BE2C (cell line): ENCODE results near the gene FAM171A1.

Experiments used
- DNase-seq: peaks from one replicate; pipeline ENCODE4 v3.0.0-alpha.2; 2020
- H3K27me3 ChIP-seq: fragments of 250-450 bp; sonication (Bioruptor Pico); 2 replicates; pipeline ENCODE4 v1.5.1; 2020; ENCODE audit warnings: mild to moderate bottlenecking
- H3K36me3 ChIP-seq: fragments of 250-450 bp; sonication (Bioruptor Pico); 2 replicates; pipeline ENCODE4 v1.5.1; 2020; ENCODE audit warnings: mild to moderate bottlenecking
- H3K4me1 ChIP-seq: fragments of 250-450 bp; sonication (Bioruptor Pico); 2 replicates; pipeline ENCODE4 v1.5.1; 2020
- H3K4me3 ChIP-seq: 2 replicates; pipeline ENCODE4 v1.5.1; 2011; ENCODE audit warnings: low read depth, low read length
- H3K9me3 ChIP-seq: fragments of 250-450 bp; sonication (Bioruptor Pico); 2 replicates; pipeline ENCODE4 v1.5.1; 2020
- CTCF ChIP-seq: IDR thresholded peaks from 2 replicates; pipeline ENCODE4 v1.5.1; 2012; ENCODE audit warnings: mild to moderate bottlenecking, low read depth, low read length

FAM171A1 gene

GRCh38 chr10:15229268-15229667, 141.8 kb downstream of the FAM171A1 start:
- no peak overlapping the region for H3K4me3 ChIP-seq
- no peak for DNase-seq
- H3K27me3 ChIP-seq: no peaks in the 10 kb centered on the region
- no peak for TF ChIP-seq CTCF
- H3K9me3 ChIP-seq: no peaks in the 10 kb centered on the region
- no peaks in the 10 kb centered on the region for H3K4me1 ChIP-seq
- H3K36me3 ChIP-seq: no peaks in the 10 kb centered on the region

- no peaks in the 10 kb centered on the region for H3K27me3 ChIP-seq
- no peak for TF ChIP-seq CTCF
- no peak for DNase-seq
- no peak overlapping the region for H3K4me3 ChIP-seq
- no peaks in the 10 kb centered on the region for H3K36me3 ChIP-seq
- no peaks in the 10 kb centered on the region for H3K4me1 ChIP-seq
- no peaks in the 10 kb centered on the region for H3K9me3 ChIP-seq
Measured at GRCh38 chr10:15228426-15228825, 142.7 kb downstream of the FAM171A1 start.

- TF ChIP-seq CTCF: no peak
- H3K4me1 ChIP-seq: no peaks in the 10 kb centered on the region
- no peak overlapping the region for H3K4me3 ChIP-seq
- H3K9me3 ChIP-seq: no peaks in the 10 kb centered on the region
- no peaks in the 10 kb centered on the region for H3K36me3 ChIP-seq
- no peak for DNase-seq
- H3K27me3 ChIP-seq: no peaks in the 10 kb centered on the region
Measured at GRCh38 chr10:15227611-15228372, 143.3 kb downstream of the FAM171A1 start.

- no peaks in the 10 kb centered on the region for H3K36me3 ChIP-seq
- no peak for TF ChIP-seq CTCF
Measured at GRCh38 chr10:15225511-15225910, 145.6 kb downstream of the FAM171A1 start.

GRCh38 chr10:15224948-15225347, 146.1 kb downstream of the FAM171A1 start:
- no peaks in the 10 kb centered on the region for H3K27me3 ChIP-seq
- no peak overlapping the region for H3K4me3 ChIP-seq
- H3K36me3 ChIP-seq: no peaks in the 10 kb centered on the region
- no peak for TF ChIP-seq CTCF
- DNase-seq: no peak
- H3K4me1 ChIP-seq: no peaks in the 10 kb centered on the region
- H3K9me3 ChIP-seq: no peaks in the 10 kb centered on the region

More at GRCh38 chr10:15225511-15225910, 145.6 kb downstream of the FAM171A1 start:
- H3K9me3 ChIP-seq: no peaks in the 10 kb centered on the region
- no peak for DNase-seq
- no peaks in the 10 kb centered on the region for H3K4me1 ChIP-seq
- H3K4me3 ChIP-seq: no peak overlapping the region
- H3K27me3 ChIP-seq: no peaks in the 10 kb centered on the region

- Histone ChIP-seq H3K9me3 (no peaks in the 10 kb centered on the region), H3K36me3 (no peaks in the 10 kb centered on the region), H3K4me1 (no peaks in the 10 kb centered on the region), H3K27me3 (no peaks in the 10 kb centered on the region), H3K4me3 (no peak overlapping the region)
- no peak for TF ChIP-seq CTCF
- DNase-seq: no peak
Measured at GRCh38 chr10:15223174-15223573, 147.9 kb downstream of the FAM171A1 start.
